Brain microvascular endothelial cell (primary cell): ENCODE measurements around the gene SMC1B.

ENCODE experiments used
- DNase-seq: peaks from one replicate; pipeline ENCODE4 v3.0.0-alpha.2; 2020
- H3K27ac ChIP-seq: fragments of 250-450 bp; sonication (Bioruptor Pico); 2 replicates; pipeline ENCODE4 v1.5.1; 2020; ENCODE audit warnings: mild to moderate bottlenecking, moderate library complexity
- H3K27me3 ChIP-seq: fragments of 250-450 bp; sonication (Bioruptor Pico); replicated peaks from 2 replicates; pipeline ENCODE4 v1.5.1; 2020; ENCODE audit warnings: mild to moderate bottlenecking
- H3K36me3 ChIP-seq: fragments of 250-450 bp; sonication (Bioruptor Pico); replicated peaks from 2 replicates; pipeline ENCODE4 v1.5.1; 2020; ENCODE audit warnings: mild to moderate bottlenecking
- H3K4me3 ChIP-seq: 2 replicates; pipeline ENCODE4 v1.5.1; 2011; ENCODE audit warnings: low read depth, mild to moderate bottlenecking, control low read depth, low read length, moderate library complexity
- CTCF ChIP-seq: IDR thresholded peaks from 2 replicates; pipeline ENCODE4 v1.5.1; 2011; ENCODE audit warnings: low read depth, mild to moderate bottlenecking, moderate library complexity, low read length, control low read depth, inconsistent platforms; ENCODE audit errors: missing control alignments
- in situ Hi-C: cut with HindIII; loops from 2 replicates; pipeline ENCODE4 v1.10.0; 2017; ENCODE audit warnings: low sequenced_read_pairs, low pct_ligation_motif_present

The SMC1B gene

GRCh38 chr22:45456811-45457210 lies 43.4 kb upstream of the SMC1B start:
- in situ Hi-C loops = no loop called here
- Histone ChIP-seq H3K27me3 (no peaks in the 10 kb centered on the region), H3K27ac (no peak overlapping the region), H3K36me3 (no peaks in the 10 kb centered on the region), H3K4me3 (no peak overlapping the region)
- no peak for TF ChIP-seq CTCF
- DNase-seq = no peak

DNA sequence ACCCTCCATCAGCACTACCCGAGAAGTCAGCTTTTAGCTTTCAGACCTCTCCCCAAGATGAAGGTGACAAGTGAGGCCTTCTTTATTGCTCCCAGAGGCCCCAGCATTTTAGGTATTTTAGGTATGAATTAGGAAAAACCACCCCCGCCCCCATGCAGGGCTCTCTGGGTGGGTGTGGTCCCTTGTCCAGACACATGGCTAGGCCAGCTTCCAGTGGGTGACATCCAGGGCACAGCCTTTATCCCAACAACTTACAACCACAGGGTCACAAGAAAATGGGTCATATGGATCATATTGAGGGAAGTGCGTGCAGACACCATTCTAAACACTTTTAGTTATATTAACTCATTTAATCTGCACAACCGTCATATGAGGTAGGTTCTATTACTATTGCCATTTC lies 42.2 kb upstream of the SMC1B start:
- Histone ChIP-seq H3K27me3 (no peaks in the 10 kb centered on the region), H3K27ac (no peak overlapping the region), H3K36me3 (no peaks in the 10 kb centered on the region), H3K4me3 (no peak overlapping the region)
- DNase-seq = no peak
- TF ChIP-seq CTCF = no peak
- in situ Hi-C loops = no loop called here

DNA sequence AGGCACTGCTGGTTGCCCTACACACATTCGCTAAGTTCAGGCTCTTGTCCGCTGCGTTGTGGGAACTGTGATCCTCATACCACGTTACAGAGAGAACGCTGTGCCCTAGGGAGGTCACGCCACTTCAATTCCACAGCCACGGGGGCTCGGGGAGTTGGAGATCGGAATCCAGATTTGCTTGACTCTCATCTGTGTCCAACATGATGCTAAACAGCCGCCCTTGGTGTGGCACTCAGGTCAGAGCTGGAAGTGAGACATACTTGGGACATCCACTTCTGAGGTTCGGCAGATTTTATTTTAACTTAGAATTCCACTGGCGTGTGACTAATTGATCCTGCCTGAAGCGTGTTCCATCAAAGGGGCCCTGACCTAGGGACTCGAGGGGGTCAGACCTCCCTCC lies 41.8 kb upstream of the SMC1B start:
- no peaks in the 10 kb centered on the region for H3K27me3 ChIP-seq
- H3K27ac ChIP-seq = no peak overlapping the region
- in situ Hi-C loops = no loop called here
- no peak for DNase-seq
- no peaks in the 10 kb centered on the region for H3K36me3 ChIP-seq
- H3K4me3 ChIP-seq = no peak overlapping the region
- no peak for TF ChIP-seq CTCF

GRCh38 chr22:45454275-45454674 lies 40.9 kb upstream of the SMC1B start:
- no peak overlapping the region for H3K27ac ChIP-seq
- no peaks in the 10 kb centered on the region for H3K36me3 ChIP-seq
- no peak for TF ChIP-seq CTCF
- no peaks in the 10 kb centered on the region for H3K27me3 ChIP-seq
- in situ Hi-C loops = no loop called here
- H3K4me3 ChIP-seq = no peak overlapping the region
- DNase-seq = no peak

- H3K27me3 ChIP-seq = no peaks in the 10 kb centered on the region
- in situ Hi-C loops = no loop called here
- no peak for DNase-seq
- no peaks in the 10 kb centered on the region for H3K36me3 ChIP-seq
- no peak overlapping the region for H3K27ac ChIP-seq
- TF ChIP-seq CTCF = no peak
- H3K4me3 ChIP-seq = no peak overlapping the region
Observed at GRCh38 chr22:45453764-45454163, 40.4 kb upstream of the SMC1B start.

- no peaks in the 10 kb centered on the region for H3K36me3 ChIP-seq
- no peak for TF ChIP-seq CTCF
- no peak for DNase-seq
- no peaks in the 10 kb centered on the region for H3K27me3 ChIP-seq
- no peak overlapping the region for H3K27ac ChIP-seq
- H3K4me3 ChIP-seq = no peak overlapping the region
- in situ Hi-C loops = no loop called here
Observed at GRCh38 chr22:45452565-45453379, 39.4 kb upstream of the SMC1B start.
